ENCODE data around the gene ZG16. TPM values are rescaled to one million over a fixed set of nuclear protein-coding genes. Genes with fewer than 3 reads are reported as not detected.
A peak's percentile ranks its signal among the peaks of the same experiment; 100 is the strongest.
"Not testable (repeated sequence)": the region's sequence is repeated elsewhere in the genome, so short reads cannot be mapped to it uniquely, and the experiment has no call there.

ZG16 gene
- total and polyA plus RNA-seq, 9 of the 15 experiments (the other 6 are each of a cell fraction or from before 2014, with no cell fraction given) = 0.04 TPM; not detected in 8

DNA sequence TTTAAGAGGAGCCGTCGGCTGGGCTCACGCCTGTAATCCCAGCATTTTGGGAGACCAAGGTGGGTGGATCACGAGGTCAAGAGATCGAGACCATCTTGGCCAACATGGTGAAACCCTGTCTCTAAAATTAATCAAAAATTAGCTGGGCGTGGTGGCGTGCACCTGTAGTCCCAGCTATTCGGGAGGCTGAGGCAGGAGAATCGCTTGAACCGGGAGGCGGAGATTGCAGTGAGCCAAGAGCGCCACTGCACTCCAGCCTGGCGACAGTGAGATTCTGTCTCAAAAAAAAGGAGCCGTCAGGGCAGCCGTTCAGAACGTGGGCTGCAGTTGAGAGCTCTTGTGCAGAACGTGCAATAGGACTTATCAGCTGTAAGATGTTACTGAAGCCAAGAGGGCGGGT lies 15.1 kb downstream of the ZG16 start:
- 79% methylated on average over 18 of the region's 18 CpGs for WGBS (ENCODE audit: insufficient coverage, low coverage, missing lambda C conversion rate)
- Histone ChIP-seq H3K79me2 (ENCODE audit: control insufficient read depth, insufficient read depth, low read length) (peaks cover 76% of the 10 kb centered on the region), H3K4me1 (replicated peaks in 1 of 2; ENCODE audit: control insufficient read depth in 2 of 2, insufficient read depth in 2 of 2, low read length in 2 of 2) (peaks cover 14 to 17% of the 10 kb centered on the region in 2 experiments), H3K4me2 (ENCODE audit: insufficient read depth, low read length) (peak overlapping the region; percentile 93; the same call in 1 of the 2 replicates), H3K36me3 (ENCODE audit: control insufficient read depth, insufficient read depth, low read length) (peaks cover 63% of the 10 kb centered on the region)
- intact Hi-C loops (cut with micrococcal nuclease); FAIRE-seq; H3K9me3 ChIP-seq (replicated peaks; ENCODE audit: control insufficient read depth, insufficient read depth, low read depth, low read length); DNase-seq (ENCODE audit: extremely low read depth in 1 of 4, low spot score in 3 of 4); H2AFZ ChIP-seq (ENCODE audit: low read depth, low read length); CTCF ChIA-PET (ENCODE audit: low intra/inter-chr PET ratio); ATAC-seq; H4K20me1 ChIP-seq (replicated peaks; ENCODE audit: control insufficient read depth, insufficient read depth, low read length); BruUV-seq (replicated peaks); in situ Hi-C loops (cut with MboI); H3K9me1 ChIP-seq (ENCODE audit: control insufficient read depth, insufficient read depth, low read length); H3K4me3 ChIP-seq; H3K27ac ChIP-seq (ENCODE audit: extremely low read depth, low read depth, low read length); H3K27me3 ChIP-seq (ENCODE audit: control insufficient read depth in 2 of 2, insufficient read depth in 2 of 2, low read length in 2 of 2); H3K9ac ChIP-seq (ENCODE audit: insufficient read depth in 1 of 2, low read depth in 2 of 2, low read length in 2 of 2); TF ChIP-seq BRCA1 (IDR thresholded peaks at IDR 0.05): not testable (repeated sequence)
- 0 out of 2 replicates have a peak, but pooled peaks have one; percentile 18 for TF ChIP-seq BRCA1 (CRISPR knock-in tag; IDR thresholded peaks at IDR 0.05)
- peak; percentile 47; the same call in 1 of the 2 replicates for TF ChIP-seq ZBTB33 (CRISPR knock-in tag; IDR thresholded peaks at IDR 0.05)
- 0 out of 2 replicates have a peak, but pooled peaks have one; percentile 24 for TF ChIP-seq RBFOX2 (IDR thresholded peaks at IDR 0.05; ENCODE audit: low read depth, low read length)
- POLR2A ChIA-PET = interaction anchor here (0.6 to 7.1 kb wide), 4 partner anchors 9 to 261 kb away, joined by 3 to 114 read pairs (median 3); no protein-coding TSS in a partner anchor
